Body of pancreas (tissue), 4 donors: Measurements from ENCODE around the gene KLC3. TPM values are rescaled to one million over a fixed set of nuclear protein-coding genes. Genes with fewer than 3 reads are reported as not detected.

Source experiments
- ATAC-seq: fragments of 150-250 bp; one replicate; pipeline ENCODE4 v1.9.1; 2016
- DNase-seq, 4 donors: peaks; one replicate each; pipeline ENCODE4 v3.0.0-alpha.2; 2019
- H3K27ac ChIP-seq, 4 donors: fragments of 200-600 bp; sonication (generic); 1 replicate in 3 of 4; 2 replicates in 1 of 4; pipeline versions ENCODE4 v1.5.1 to v1.6.1; 2016 to 2019; ENCODE audit warnings: mild to moderate bottlenecking in 1 of 4, mixed read lengths in 1 of 4, moderate library complexity in 1 of 4
- H3K27me3 ChIP-seq, 2 donors: fragments of 200-600 bp; sonication (generic); one replicate each; pipeline ENCODE4 v1.6.0; 2016; ENCODE audit warnings: mild to moderate bottlenecking in 1 of 2
- H3K36me3 ChIP-seq, 2 donors: fragments of 200-600 bp; sonication (generic); replicated peaks in 1 of 2; 2 replicates each; pipeline ENCODE4 v1.5.1; 2016; ENCODE audit warnings: low read depth in 2 of 2; ENCODE audit not compliant: insufficient read depth in 1 of 2
- H3K4me1 ChIP-seq: fragments of 200-600 bp; sonication (generic); one replicate; pipeline ENCODE4 v1.6.0; 2016
- H3K4me3 ChIP-seq, 2 donors: fragments of 200-600 bp; sonication (generic); 1 replicate in 1 of 2; 2 replicates in 1 of 2; pipeline ENCODE4 v1.5.1; 2016 to 2019
- H3K9me3 ChIP-seq, 3 donors: fragments of 200-600 bp; sonication (generic); 1 replicate in 2 of 3; 2 replicates in 1 of 3; pipeline ENCODE4 v1.5.1; 2016
- POLR2A ChIP-seq, 3 donors: fragments of 450-650 bp; IDR thresholded peaks; one replicate each; pipeline ENCODE4 v1.6.1; 2016; ENCODE audit warnings: antibody characterized with exemption in 3 of 3, mild to moderate bottlenecking in 2 of 3
- WGBS, 2 donors: methylation state at CpG; one replicate each; pipeline ENCODE4 v1.1.5; 2017; 5-methylcytosine and 5-hydroxymethylcytosine counted together
- intact Hi-C: fragments of 100-400 bp; cut with DNase I; formaldehyde crosslinking; loops from one replicate; pipeline ENCODE4 v1.15.1; 2023
- total RNA-seq, 2 donors: library from RNA; depleted of rRNA; stranded (reverse); fragments of >200 nt; gene quantifications; one replicate each; pipeline ENCODE4 v1.1.0, GENCODE V29; 2016
- TF ChIP-seq, protein P1 (sequence below), 7 experiments: fragments of 450-650 bp in 4 of 7; fragments of 200-600 bp in 3 of 7; sonication (generic) in 3 of 7; IDR thresholded peaks; one replicate each; pipeline ENCODE4 v1.5.1; 2016 to 2019; ENCODE audit warnings: antibody characterized with exemption in 7 of 7

KLC3 gene
- total RNA-seq, 2 donors from 2014 or later: 1.3 to 11.7 TPM

DNA sequence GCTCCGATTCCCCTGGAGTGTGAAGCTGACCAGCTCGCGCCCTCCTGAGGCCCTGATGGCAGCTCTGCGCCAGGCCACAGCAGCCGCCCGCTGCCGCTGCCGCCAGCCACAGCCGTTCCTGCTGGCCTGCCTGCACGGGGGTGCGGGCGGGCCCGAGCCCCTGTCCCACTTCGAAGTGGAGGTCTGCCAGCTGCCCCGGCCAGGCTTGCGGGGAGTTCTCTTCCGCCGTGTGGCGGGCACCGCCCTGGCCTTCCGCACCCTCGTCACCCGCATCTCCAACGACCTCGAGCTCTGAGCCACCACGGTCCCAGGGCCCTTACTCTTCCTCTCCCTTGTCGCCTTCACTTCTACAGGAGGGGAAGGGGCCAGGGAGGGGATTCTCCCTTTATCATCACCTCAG is 38.1 kb upstream of the KLC3 start:
- Histone ChIP-seq H3K9me3 (no peaks in the 10 kb centered on the region), H3K27ac (no peak overlapping the region), H3K36me3 (no peaks in the 10 kb centered on the region), H3K27me3 (no peaks in the 10 kb centered on the region), H3K4me1 (no peaks in the 10 kb centered on the region), H3K4me3 (no peak overlapping the region)
- DNase-seq: no peak
- no peak for ATAC-seq
- intact Hi-C loops: no loop called here
- whole genome bisulfite sequencing, 2 donors: 89 to 95% methylated on average over 21 to 22 of the region's 27 CpGs
- TF ChIP-seq POLR2A (IDR thresholded peaks at IDR 0.05): no peak
- TF ChIP-seq, protein P1, sequence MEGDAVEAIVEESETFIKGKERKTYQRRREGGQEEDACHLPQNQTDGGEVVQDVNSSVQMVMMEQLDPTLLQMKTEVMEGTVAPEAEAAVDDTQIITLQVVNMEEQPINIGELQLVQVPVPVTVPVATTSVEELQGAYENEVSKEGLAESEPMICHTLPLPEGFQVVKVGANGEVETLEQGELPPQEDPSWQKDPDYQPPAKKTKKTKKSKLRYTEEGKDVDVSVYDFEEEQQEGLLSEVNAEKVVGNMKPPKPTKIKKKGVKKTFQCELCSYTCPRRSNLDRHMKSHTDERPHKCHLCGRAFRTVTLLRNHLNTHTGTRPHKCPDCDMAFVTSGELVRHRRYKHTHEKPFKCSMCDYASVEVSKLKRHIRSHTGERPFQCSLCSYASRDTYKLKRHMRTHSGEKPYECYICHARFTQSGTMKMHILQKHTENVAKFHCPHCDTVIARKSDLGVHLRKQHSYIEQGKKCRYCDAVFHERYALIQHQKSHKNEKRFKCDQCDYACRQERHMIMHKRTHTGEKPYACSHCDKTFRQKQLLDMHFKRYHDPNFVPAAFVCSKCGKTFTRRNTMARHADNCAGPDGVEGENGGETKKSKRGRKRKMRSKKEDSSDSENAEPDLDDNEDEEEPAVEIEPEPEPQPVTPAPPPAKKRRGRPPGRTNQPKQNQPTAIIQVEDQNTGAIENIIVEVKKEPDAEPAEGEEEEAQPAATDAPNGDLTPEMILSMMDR (IDR thresholded peaks at IDR 0.05): no peak

DNA sequence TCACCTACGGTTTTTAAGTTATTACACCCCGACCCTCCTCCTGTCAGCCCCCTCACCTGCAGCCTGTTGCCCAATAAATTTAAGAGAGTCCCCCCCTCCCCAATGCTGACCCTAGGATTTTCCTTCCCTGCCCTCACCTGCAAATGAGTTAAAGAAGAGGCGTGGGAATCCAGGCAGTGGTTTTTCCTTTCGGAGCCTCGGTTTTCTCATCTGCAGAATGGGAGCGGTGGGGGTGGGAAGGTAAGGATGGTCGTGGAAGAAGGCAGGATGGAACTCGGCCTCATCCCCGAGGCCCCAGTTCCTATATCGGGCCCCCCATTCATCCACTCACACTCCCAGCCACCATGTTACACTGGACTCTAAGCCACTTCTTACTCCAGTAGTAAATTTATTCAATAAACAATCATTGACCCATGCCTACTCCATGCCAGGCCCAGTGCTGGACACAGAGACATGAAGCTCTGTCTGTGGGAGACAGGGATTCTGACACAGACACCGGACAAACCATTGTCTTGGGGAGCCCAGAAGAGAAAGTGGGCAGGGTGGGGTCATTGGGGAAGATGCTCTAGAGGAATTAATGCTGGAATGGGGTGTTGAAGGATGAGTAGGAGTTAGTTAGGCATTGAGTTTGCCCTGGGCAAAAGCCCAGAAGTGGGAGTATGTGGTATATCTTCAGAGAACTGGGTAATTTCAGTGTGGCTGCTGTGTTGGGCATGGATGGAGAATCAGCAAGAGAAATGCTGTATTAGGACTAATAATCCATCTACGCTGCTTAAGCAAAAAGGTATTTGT is 37.1 kb upstream of the KLC3 start:
- no peak overlapping the region for H3K27ac ChIP-seq
- ATAC-seq (no peak), DNase-seq (no peak)
- no peaks in the 10 kb centered on the region for H3K36me3 ChIP-seq
- TF ChIP-seq, protein P1 (IDR thresholded peaks at IDR 0.05): no peak
- no peak for TF ChIP-seq POLR2A (IDR thresholded peaks at IDR 0.05)
- 90 to 91% methylated on average over 12 of the region's 12 CpGs for WGBS, 2 donors
- H3K9me3 ChIP-seq: no peaks in the 10 kb centered on the region
- H3K27me3 ChIP-seq: no peaks in the 10 kb centered on the region
- no peak overlapping the region for H3K4me3 ChIP-seq
- no peaks in the 10 kb centered on the region for H3K4me1 ChIP-seq
- intact Hi-C loops: no loop called here

DNA sequence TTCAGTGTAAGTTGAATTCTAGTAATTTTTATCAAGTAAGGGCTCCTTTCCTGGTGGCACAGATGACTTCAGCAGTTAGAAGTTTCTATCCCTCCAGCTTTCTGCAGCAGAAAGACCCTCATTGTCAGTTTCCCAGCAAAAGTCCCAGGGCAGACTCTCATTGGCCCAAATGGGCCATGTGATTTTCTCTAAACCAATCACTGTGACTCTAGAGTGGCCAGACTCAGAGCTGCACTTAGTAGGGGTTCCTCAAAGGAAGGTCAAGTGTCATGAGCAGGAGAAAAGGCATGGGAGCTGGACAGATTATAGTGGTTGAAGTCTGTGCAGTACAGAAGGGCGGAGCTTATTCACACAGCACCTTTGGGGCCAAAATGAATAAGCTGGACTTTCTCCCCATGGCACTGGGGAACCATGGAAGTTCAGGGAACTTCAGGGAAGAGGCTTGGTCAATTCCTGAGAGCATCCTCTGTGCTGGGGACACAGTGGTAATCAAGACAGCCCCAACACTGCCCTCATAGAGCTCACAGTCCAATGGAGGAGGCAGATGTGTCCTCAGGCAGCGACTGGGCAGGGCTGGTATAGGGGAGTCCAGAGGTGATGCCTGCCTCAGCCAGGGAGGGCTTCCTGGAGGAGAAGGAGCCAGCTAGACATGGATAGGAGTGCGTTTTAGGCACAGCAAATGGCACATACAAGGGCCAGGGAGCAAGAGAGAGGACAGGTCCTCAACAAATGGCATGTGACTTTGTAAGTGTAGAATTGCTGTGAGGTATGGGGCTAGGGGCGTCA is 36.2 kb upstream of the KLC3 start:
- TF ChIP-seq, protein P1 (IDR thresholded peaks at IDR 0.05): no peak
- no peak for TF ChIP-seq POLR2A (IDR thresholded peaks at IDR 0.05)
- WGBS, 2 donors: 61 to 66% methylated on average over 4 of the region's 4 CpGs

DNA sequence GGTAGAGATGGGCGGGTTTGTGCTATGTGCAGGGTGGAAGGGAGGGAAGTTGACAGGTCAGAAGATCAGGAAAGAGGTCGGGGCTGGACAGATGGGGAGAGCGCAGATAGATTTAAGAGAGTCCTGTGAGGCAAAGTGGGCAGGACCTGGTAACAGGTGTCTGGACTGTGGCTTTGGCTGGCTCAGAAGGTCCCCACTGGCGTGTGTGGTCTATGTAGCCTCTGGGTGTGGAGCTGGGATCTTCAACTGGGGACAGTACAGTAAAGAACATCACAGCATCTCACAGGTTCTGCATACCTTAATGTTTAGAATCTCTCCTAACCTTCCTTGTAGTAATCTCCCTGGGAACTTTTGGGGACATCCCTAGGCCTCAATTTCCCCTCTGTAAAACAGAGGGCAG is 35.5 kb upstream of the KLC3 start:
- Histone ChIP-seq H3K9me3 (no peaks in the 10 kb centered on the region), H3K27me3 (no peaks in the 10 kb centered on the region), H3K36me3 (no peaks in the 10 kb centered on the region), H3K27ac (no peak overlapping the region), H3K4me1 (no peaks in the 10 kb centered on the region), H3K4me3 (no peak overlapping the region)
- no peak for DNase-seq
- 58 to 63% methylated on average over 4 of the region's 4 CpGs for WGBS, 2 donors
- intact Hi-C loops: no loop called here
- ATAC-seq: no peak
- no peak for TF ChIP-seq POLR2A (IDR thresholded peaks at IDR 0.05)
- TF ChIP-seq, protein P1 (IDR thresholded peaks at IDR 0.05): no peak

More for the DNA sequence above, 36.2 kb upstream of the KLC3 start:
- ATAC-seq (no peak), DNase-seq (no peak)
- Histone ChIP-seq H3K9me3 (no peaks in the 10 kb centered on the region), H3K4me3 (no peak overlapping the region), H3K27me3 (no peaks in the 10 kb centered on the region), H3K36me3 (no peaks in the 10 kb centered on the region), H3K4me1 (no peaks in the 10 kb centered on the region), H3K27ac (no peak overlapping the region)
- intact Hi-C loops: no loop called here
